ENCODE results near the gene TCF4. TPM values are rescaled to one million over a fixed set of nuclear protein-coding genes. Genes with fewer than 3 reads are reported as not detected.

The TCF4 gene
- total and polyA plus RNA-seq, 2 donors (not counting 1 experiment from before 2014, with no cell fraction given): 68.5 to 353 TPM

GRCh38 chr18:55314615-55315237 is 273.3 kb downstream of the TCF4 start:
- H3K4me2 ChIP-seq (replicated peaks; ENCODE audit: low read depth, low read length, poor library complexity, severe bottlenecking): peak overlapping the region; percentile 37
- ATAC-seq (ENCODE audit: low read depth) (no peak), DNase-seq (no peak)
- POLR2A ChIA-PET: no interaction called here
- Mint-ChIP-seq H3K27me3 (no peaks in the 10 kb centered on the region), H3K9me3 (ENCODE audit: insufficient read depth) (no peaks in the 10 kb centered on the region), H3K4me3 (peak overlapping the region; percentile 53), H3K27ac (peak overlapping the region; percentile 27), H3K4me1 (peaks cover 87% of the 10 kb centered on the region)
- H4K20me1 ChIP-seq (ENCODE audit: control insufficient read depth, insufficient read depth, low read length, poor library complexity, severe bottlenecking): peaks cover 26% of the 10 kb centered on the region
- no peaks in the 10 kb centered on the region for H3K9me3 ChIP-seq (ENCODE audit: control extremely low read depth in 1 of 3, control insufficient read depth in 2 of 3, insufficient read depth in 1 of 3, low read length in 2 of 3)
- H3K27me3 ChIP-seq (replicated peaks in 1 of 4; ENCODE audit: control extremely low read depth in 1 of 4, control insufficient read depth in 3 of 4, insufficient read depth in 4 of 4, low read length in 3 of 4): no peaks in the 10 kb centered on the region
- H2AFZ ChIP-seq (ENCODE audit: insufficient read depth, low read depth, low read length, poor library complexity, severe bottlenecking): no peak overlapping the region
- H3K27ac ChIP-seq (ENCODE audit: low read length in 2 of 2): peak overlapping the region in 1 of 2 donors; percentile 28
- peaks cover 34 to 86% of the 10 kb centered on the region in 2 donors for H3K4me1 ChIP-seq (ENCODE audit: control insufficient read depth in 2 of 2, insufficient read depth in 2 of 2, low read length in 2 of 2)
- no peak overlapping the region for H3K4me3 ChIP-seq (ENCODE audit: control extremely low read depth in 1 of 5, extremely low read depth in 1 of 5, insufficient read depth in 1 of 5, low read depth in 2 of 5, low read length in 4 of 5)
- no peaks in the 10 kb centered on the region for H3K36me3 ChIP-seq (replicated peaks in 1 of 2; ENCODE audit: control extremely low read depth in 1 of 2, control insufficient read depth in 1 of 2, extremely low read depth in 1 of 2, insufficient read depth in 2 of 2, low read length in 1 of 2)
- intact Hi-C loops (cut with micrococcal nuclease): no loop called here
- no peak for TF ChIP-seq CTCF (IDR thresholded peaks at IDR 0.05)
- no peak for TF ChIP-seq EZH2 (IDR thresholded peaks at IDR 0.05; ENCODE audit: borderline replicate concordance, insufficient read depth, low read depth, low read length, poor library complexity, severe bottlenecking)
- peaks cover 100% of the 10 kb centered on the region for H3K79me2 ChIP-seq (ENCODE audit: control insufficient read depth, insufficient read depth, low read length)
- CTCF ChIA-PET: interaction anchor here (1.0 to 1.7 kb wide), 4 partner anchors 8 to 47 kb away, joined by 3 to 5 read pairs (median 4); no protein-coding TSS in a partner anchor
- no peak overlapping the region for H3K9ac ChIP-seq (ENCODE audit: low read length)

- no peak overlapping the region for H3K4me3 ChIP-seq (ENCODE audit: control extremely low read depth in 1 of 5, extremely low read depth in 1 of 5, insufficient read depth in 1 of 5, low read depth in 2 of 5, low read length in 4 of 5)
- 71% methylated on average over 1 of the region's 1 CpG for WGBS (ENCODE audit: insufficient coverage)
- no peaks in the 10 kb centered on the region for H3K9me3 ChIP-seq (ENCODE audit: control extremely low read depth in 1 of 3, control insufficient read depth in 2 of 3, insufficient read depth in 1 of 3, low read length in 2 of 3)
- H3K27ac ChIP-seq (ENCODE audit: low read length in 2 of 2): peak overlapping the region in 1 of 2 donors; percentile 29
- H4K20me1 ChIP-seq (ENCODE audit: control insufficient read depth, insufficient read depth, low read length, poor library complexity, severe bottlenecking): peaks cover 26% of the 10 kb centered on the region
- ChIA-PET CTCF (interaction anchor here (1.0 to 1.7 kb wide), 4 partner anchors 9 to 47 kb away, joined by 3 to 5 read pairs (median 4); no protein-coding TSS in a partner anchor), POLR2A (no interaction called here)
- TF ChIP-seq CTCF (IDR thresholded peaks at IDR 0.05) (no peak), EZH2 (IDR thresholded peaks at IDR 0.05; ENCODE audit: borderline replicate concordance, insufficient read depth, low read depth, low read length, poor library complexity, severe bottlenecking) (no peak)
- no peak overlapping the region for H2AFZ ChIP-seq (ENCODE audit: insufficient read depth, low read depth, low read length, poor library complexity, severe bottlenecking)
- intact Hi-C loops (cut with micrococcal nuclease): no loop called here
- no peaks in the 10 kb centered on the region for H3K27me3 ChIP-seq (replicated peaks in 1 of 4; ENCODE audit: control extremely low read depth in 1 of 4, control insufficient read depth in 3 of 4, insufficient read depth in 4 of 4, low read length in 3 of 4)
- peaks cover 88% of the 10 kb centered on the region for H3K4me1 Mint-ChIP-seq
- H3K36me3 ChIP-seq (replicated peaks in 1 of 2; ENCODE audit: control extremely low read depth in 1 of 2, control insufficient read depth in 1 of 2, extremely low read depth in 1 of 2, insufficient read depth in 2 of 2, low read length in 1 of 2): no peaks in the 10 kb centered on the region
- H3K27ac Mint-ChIP-seq: no peak overlapping the region
- H3K79me2 ChIP-seq (ENCODE audit: control insufficient read depth, insufficient read depth, low read length): peaks cover 100% of the 10 kb centered on the region
- no peaks in the 10 kb centered on the region for H3K27me3 Mint-ChIP-seq
- H3K9me3 Mint-ChIP-seq (ENCODE audit: insufficient read depth): no peaks in the 10 kb centered on the region
- H3K4me3 Mint-ChIP-seq: peak overlapping the region; percentile 48
- H3K4me1 ChIP-seq (ENCODE audit: control insufficient read depth in 2 of 2, insufficient read depth in 2 of 2, low read length in 2 of 2): peaks cover 34 to 79% of the 10 kb centered on the region in 2 donors
- ATAC-seq (ENCODE audit: low read depth) (no peak), DNase-seq (no peak)
- no peak overlapping the region for H3K9ac ChIP-seq (ENCODE audit: low read length)
- peak overlapping the region; percentile 37 for H3K4me2 ChIP-seq (replicated peaks; ENCODE audit: low read depth, low read length, poor library complexity, severe bottlenecking)
These were observed 274.0 kb downstream of the TCF4 start for GRCh38 chr18:55314031-55314430.

All from B cell (primary cell).